Measurements from ENCODE around the gene ENPP3. TPM values are rescaled to one million over a fixed set of nuclear protein-coding genes. Genes with fewer than 3 reads are reported as not detected.

Gene ENPP3
- total and polyA plus RNA-seq, 7 donors, result 0.14 to 5.9 (median 1.1) TPM

DNA sequence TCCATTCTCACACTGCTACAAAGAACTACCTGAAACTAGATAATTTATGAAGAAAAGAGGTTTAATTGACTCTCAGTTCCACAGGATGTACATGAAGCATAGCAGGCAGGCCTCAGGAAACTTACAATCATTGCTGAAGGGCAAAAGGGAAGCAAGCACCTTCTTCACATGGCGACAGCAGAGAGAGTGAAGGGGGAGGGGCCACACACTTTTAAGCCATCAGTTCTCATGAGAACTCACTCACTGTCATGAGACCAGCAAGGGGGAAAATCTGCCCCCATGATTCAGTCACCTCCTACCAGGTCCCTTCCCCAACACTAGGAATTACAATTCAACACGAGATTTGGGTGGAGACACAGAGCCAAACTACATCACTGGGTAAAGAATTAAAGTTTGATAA, 158.3 kb downstream of the ENPP3 start:
- 84% methylated on average over 2 of the region's 2 CpGs for WGBS, 2 donors
- TF ChIP-seq POLR2AphosphoS5 (IDR thresholded peaks at IDR 0.05) (no peak), POLR2A (IDR thresholded peaks at IDR 0.05) (no peak), EP300 (IDR thresholded peaks at IDR 0.05) (no peak)
- TF ChIP-seq, protein P1, sequence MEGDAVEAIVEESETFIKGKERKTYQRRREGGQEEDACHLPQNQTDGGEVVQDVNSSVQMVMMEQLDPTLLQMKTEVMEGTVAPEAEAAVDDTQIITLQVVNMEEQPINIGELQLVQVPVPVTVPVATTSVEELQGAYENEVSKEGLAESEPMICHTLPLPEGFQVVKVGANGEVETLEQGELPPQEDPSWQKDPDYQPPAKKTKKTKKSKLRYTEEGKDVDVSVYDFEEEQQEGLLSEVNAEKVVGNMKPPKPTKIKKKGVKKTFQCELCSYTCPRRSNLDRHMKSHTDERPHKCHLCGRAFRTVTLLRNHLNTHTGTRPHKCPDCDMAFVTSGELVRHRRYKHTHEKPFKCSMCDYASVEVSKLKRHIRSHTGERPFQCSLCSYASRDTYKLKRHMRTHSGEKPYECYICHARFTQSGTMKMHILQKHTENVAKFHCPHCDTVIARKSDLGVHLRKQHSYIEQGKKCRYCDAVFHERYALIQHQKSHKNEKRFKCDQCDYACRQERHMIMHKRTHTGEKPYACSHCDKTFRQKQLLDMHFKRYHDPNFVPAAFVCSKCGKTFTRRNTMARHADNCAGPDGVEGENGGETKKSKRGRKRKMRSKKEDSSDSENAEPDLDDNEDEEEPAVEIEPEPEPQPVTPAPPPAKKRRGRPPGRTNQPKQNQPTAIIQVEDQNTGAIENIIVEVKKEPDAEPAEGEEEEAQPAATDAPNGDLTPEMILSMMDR (IDR thresholded peaks at IDR 0.05), result no peak
- intact Hi-C loops (cut with DNase I), result no loop called here

More for the DNA sequence above, 158.3 kb downstream of the ENPP3 start:
- DNase-seq, result no peak
- H3K4me1 ChIP-seq, result no peaks in the 10 kb centered on the region
- H3K27me3 ChIP-seq, result no peaks in the 10 kb centered on the region
- H3K36me3 ChIP-seq, result no peaks in the 10 kb centered on the region
- no peak overlapping the region for H3K27ac ChIP-seq
- H3K4me3 ChIP-seq, result no peak overlapping the region
- no peaks in the 10 kb centered on the region for H3K9me3 ChIP-seq

Small RNAs within 50 kb of the gene (small RNA-seq; reads per million reads assigned to genes)
- gene MIR548H5, result 0 reads per million in 3 donors
- 0 reads per million in 3 donors for gene RNU4-18P

Other genes starting within 250 kb of the ENPP3 start
- under 1 TPM in 1 of 4 donors, not detected in 3; 0.27 TPM for gene ARG1, start 64.1 kb upstream of the ENPP3 start, total RNA-seq
- 1 to 10 TPM in 1 of 3 donors, under 1 TPM in 1, not detected in 1; 0.17 to 1.2 TPM for gene ARG1, start 64.1 kb upstream of the ENPP3 start, polyA plus RNA-seq
- 10 to 100 TPM; 19.0 to 29.6 (median 25.0) TPM for gene MED23, start 9.1 kb upstream of the ENPP3 start, total RNA-seq
- gene MED23, start 9.1 kb upstream of the ENPP3 start, polyA plus RNA-seq, result 10 to 100 TPM in 1 of 3 donors, 1 to 10 TPM in 2; 5.3 to 10.5 (median 6.0) TPM
- gene OR2A4, start 64.1 kb downstream of the ENPP3 start, total RNA-seq, result under 1 TPM in 2 of 4 donors, not detected in 2; 0.82 to 0.95 TPM
- gene OR2A4, start 64.1 kb downstream of the ENPP3 start, polyA plus RNA-seq, result not detected
- not detected for gene CTAGE9, start 73.7 kb downstream of the ENPP3 start, total RNA-seq
- gene CTAGE9, start 73.7 kb downstream of the ENPP3 start, polyA plus RNA-seq, result not detected
- gene ENPP1, start 170.7 kb downstream of the ENPP3 start, total RNA-seq, result 1 to 10 TPM; 3.6 to 7.2 (median 4.2) TPM
- gene ENPP1, start 170.7 kb downstream of the ENPP3 start, polyA plus RNA-seq, result 1 to 10 TPM; 1.2 to 2.5 (median 2.1) TPM

Data from sigmoid colon (tissue), 7 donors.